HG02973 (cell line): ENCODE data around the gene ABL1.
"Not testable (repeated sequence)": the region's sequence is repeated elsewhere in the genome, so short reads cannot be mapped to it uniquely, and the experiment has no call there.

ENCODE experiments used
- ATAC-seq: cut with Tn5 transposase; IDR thresholded peaks from one replicate; pipeline ENCODE4 v1.9.1; 2021; ENCODE audit warnings: moderate library complexity; ENCODE audit not compliant: unreplicated experiment

Gene ABL1

GRCh38 chr9:130847306-130848217, 12.5 kb downstream of the ABL1 start:
- ATAC-seq: no peak

GRCh38 chr9:130848514-130848913, 13.5 kb downstream of the ABL1 start:
- ATAC-seq: not testable (repeated sequence)

- no peak for ATAC-seq
Measured at GRCh38 chr9:130849356-130849755, 14.3 kb downstream of the ABL1 start.

- ATAC-seq: no peak
Measured at GRCh38 chr9:130852801-130853200, 17.7 kb downstream of the ABL1 start.

- no peak for ATAC-seq
Measured at GRCh38 chr9:130854092-130854491, 19.0 kb downstream of the ABL1 start.

- no peak for ATAC-seq
Measured at GRCh38 chr9:130854835-130855234, 19.8 kb downstream of the ABL1 start.

- no peak for ATAC-seq
Measured at GRCh38 chr9:130856474-130856873, 21.4 kb downstream of the ABL1 start.

GRCh38 chr9:130857864-130858738, 23.0 kb downstream of the ABL1 start:
- ATAC-seq: no peak

GRCh38 chr9:130858739-130859705, 24.0 kb downstream of the ABL1 start:
- ATAC-seq: no peak

GRCh38 chr9:130860458-130861316, 25.6 kb downstream of the ABL1 start:
- ATAC-seq: no peak

GRCh38 chr9:130861372-130862180, 26.5 kb downstream of the ABL1 start:
- ATAC-seq: no peak

- no peak for ATAC-seq
Measured at GRCh38 chr9:130862217-130862616, 27.2 kb downstream of the ABL1 start.

GRCh38 chr9:130862747-130863146, 27.7 kb downstream of the ABL1 start:
- no peak for ATAC-seq

GRCh38 chr9:130864541-130864940, 29.5 kb downstream of the ABL1 start:
- no peak for ATAC-seq

GRCh38 chr9:130865921-130866320, 30.9 kb downstream of the ABL1 start:
- ATAC-seq: no peak

GRCh38 chr9:130866474-130866965, 31.5 kb downstream of the ABL1 start:
- ATAC-seq: no peak

- no peak for ATAC-seq
Measured at GRCh38 chr9:130867556-130867955, 32.5 kb downstream of the ABL1 start.

- no peak for ATAC-seq
Measured at GRCh38 chr9:130868230-130868629, 33.2 kb downstream of the ABL1 start.

- no peak for ATAC-seq
Measured at GRCh38 chr9:130869250-130869649, 34.2 kb downstream of the ABL1 start.
